Trophoblast cell (in vitro differentiated cells and primary cell): ENCODE results near the gene ARHGEF11.

Experiments used
- DNase-seq, 2 donors: peaks; one replicate each; pipeline ENCODE4 v3.0.0-alpha.2; 2016
- H2AFZ ChIP-seq: 2 replicates; pipeline ENCODE4 v1.6.1; 2013; ENCODE audit warnings: low read length, moderate library complexity, mild to moderate bottlenecking; ENCODE audit not compliant: insufficient read depth, poor library complexity
- H2AK5ac ChIP-seq: 2 replicates; pipeline ENCODE4 v1.6.1; 2013; ENCODE audit warnings: mild to moderate bottlenecking, low read length
- H2BK120ac ChIP-seq: 2 replicates; pipeline ENCODE4 v1.6.1; 2013; ENCODE audit warnings: low read length, mild to moderate bottlenecking, moderate library complexity; ENCODE audit not compliant: insufficient read depth, poor library complexity
- H2BK12ac ChIP-seq: 2 replicates; pipeline ENCODE4 v1.6.1; 2013; ENCODE audit warnings: mild to moderate bottlenecking, low read length, moderate library complexity
- H2BK5ac ChIP-seq: 2 replicates; pipeline ENCODE4 v1.6.1; 2013; ENCODE audit warnings: low read length, low read depth, moderate library complexity, mild to moderate bottlenecking; ENCODE audit not compliant: poor library complexity
- H3K14ac ChIP-seq: 2 replicates; pipeline ENCODE4 v1.6.1; 2013; ENCODE audit warnings: mild to moderate bottlenecking, low read length
- H3K18ac ChIP-seq: 2 replicates; pipeline ENCODE4 v1.6.1; 2013; ENCODE audit warnings: mild to moderate bottlenecking, low read length
- H3K23ac ChIP-seq: 2 replicates; pipeline ENCODE4 v1.6.1; 2013; ENCODE audit warnings: low read length
- H3K27ac ChIP-seq: 2 replicates; pipeline ENCODE4 v1.5.1; 2013; ENCODE audit warnings: low read depth, mild to moderate bottlenecking, inconsistent platforms, low read length, moderate library complexity
- H3K27me3 ChIP-seq: 2 replicates; pipeline ENCODE4 v1.6.1; 2013; ENCODE audit warnings: inconsistent platforms, mild to moderate bottlenecking, low read length, moderate library complexity; ENCODE audit not compliant: insufficient read depth
- H3K36me3 ChIP-seq, 2 experiments: 1 replicate in 1 of 2; 2 replicates in 1 of 2; pipeline ENCODE4 v1.6.1; 2013; ENCODE audit warnings: low read length in 2 of 2, mild to moderate bottlenecking in 2 of 2, moderate library complexity in 1 of 2; ENCODE audit not compliant: insufficient read depth in 2 of 2, control insufficient read depth in 1 of 2
- H3K4ac ChIP-seq: 2 replicates; pipeline ENCODE4 v1.6.1; 2013; ENCODE audit warnings: low read depth, mild to moderate bottlenecking, low read length, moderate library complexity
- H3K4me1 ChIP-seq, 2 experiments: 1 replicate in 1 of 2; 2 replicates in 1 of 2; pipeline ENCODE4 v1.6.1; 2013; ENCODE audit warnings: low read length in 2 of 2, mild to moderate bottlenecking in 2 of 2, moderate library complexity in 1 of 2; ENCODE audit not compliant: insufficient read depth in 2 of 2, control insufficient read depth in 1 of 2
- H3K4me2 ChIP-seq: 2 replicates; pipeline ENCODE4 v1.6.1; 2013; ENCODE audit warnings: inconsistent platforms, mild to moderate bottlenecking, low read length, moderate library complexity
- H3K4me3 ChIP-seq: 2 replicates; pipeline ENCODE4 v1.5.1; 2013; ENCODE audit warnings: mild to moderate bottlenecking, low read depth, low read length, inconsistent platforms
- H3K79me1 ChIP-seq: one replicate; pipeline ENCODE4 v1.6.1; 2013; ENCODE audit warnings: low read length
- H3K79me2 ChIP-seq: 2 replicates; pipeline ENCODE4 v1.6.1; 2013; ENCODE audit warnings: low read length, mild to moderate bottlenecking; ENCODE audit not compliant: control insufficient read depth, insufficient read depth, poor library complexity
- H3K9ac ChIP-seq: 2 replicates; pipeline ENCODE4 v1.6.1; 2013; ENCODE audit warnings: mild to moderate bottlenecking, low read length
- H3K9me3 ChIP-seq: 2 replicates; pipeline ENCODE4 v1.6.1; 2013; ENCODE audit warnings: low read depth, mild to moderate bottlenecking, control low read depth, inconsistent platforms, low read length; ENCODE audit not compliant: insufficient read depth
- H4K12ac ChIP-seq: 2 replicates; pipeline ENCODE4 v1.6.1; 2013; ENCODE audit warnings: low read depth, mild to moderate bottlenecking, low read length, moderate library complexity
- H4K8ac ChIP-seq: 2 replicates; pipeline ENCODE4 v1.6.1; 2013; ENCODE audit warnings: low read depth, mild to moderate bottlenecking, low read length, moderate library complexity
- H4K91ac ChIP-seq: one replicate; pipeline ENCODE4 v1.6.1; 2013; ENCODE audit warnings: low read depth, mild to moderate bottlenecking, low read length, moderate library complexity
- WGBS: extraction: QIAGEN DNeasy Blood & Tissue Kit; methylation state at CpG from one replicate; pipeline ENCODE4 v1.1.7; 2013; ENCODE audit warnings: missing lambda C conversion rate; ENCODE audit not compliant: insufficient read length, insufficient coverage; ENCODE audit errors: extremely low coverage; 5-methylcytosine and 5-hydroxymethylcytosine counted together

Gene ARHGEF11

DNA sequence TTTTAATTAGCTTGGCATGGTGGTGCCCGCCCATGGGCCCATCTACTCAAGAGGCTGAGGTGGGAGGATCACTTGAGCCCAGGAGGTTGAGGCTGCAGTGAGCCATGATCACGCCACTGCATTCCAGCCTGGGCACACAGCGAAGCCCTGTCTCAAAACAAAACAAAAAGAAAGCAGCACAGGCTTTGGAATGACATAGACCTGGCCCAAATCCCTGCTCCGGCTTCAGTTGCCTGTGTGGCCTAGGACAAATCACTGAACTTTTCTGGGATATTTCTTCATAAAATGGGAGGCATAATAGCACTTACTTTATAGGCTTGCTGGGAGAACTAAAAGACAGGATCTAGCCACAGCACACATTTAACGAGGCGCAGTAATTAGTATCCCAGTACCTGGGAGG is 149.6 kb downstream of the ARHGEF11 start:
- Histone ChIP-seq H3K4me1 (peaks cover 45 to 49% of the 10 kb centered on the region in 2 experiments), H3K9me3 (no peaks in the 10 kb centered on the region), H2BK12ac (peak overlapping the region; percentile 77), H3K9ac (no peak overlapping the region), H4K91ac (peak overlapping the region; percentile 62), H2AK5ac (peak overlapping the region; percentile 28), H3K36me3 (no peaks in the 10 kb centered on the region), H2AFZ (no peak overlapping the region), H2BK120ac (peak overlapping the region; percentile 38), H3K4me2 (no peak overlapping the region), H4K8ac (peak overlapping the region; percentile 50), H3K4me3 (no peak overlapping the region), H3K23ac (no peak overlapping the region), H3K27me3 (no peaks in the 10 kb centered on the region), H3K27ac (peak overlapping the region; percentile 96), H3K18ac (peak overlapping the region; percentile 66), H3K14ac (peak overlapping the region; percentile 68), H3K4ac (peak overlapping the region; percentile 44), H3K79me1 (peaks cover 48% of the 10 kb centered on the region), H4K12ac (no peak overlapping the region), H2BK5ac (peak overlapping the region; percentile 79), H3K79me2 (peaks cover 15% of the 10 kb centered on the region)
- WGBS: no CpG with 5 or more reads among the region's 6 CpGs
- DNase-seq: no peak

DNA sequence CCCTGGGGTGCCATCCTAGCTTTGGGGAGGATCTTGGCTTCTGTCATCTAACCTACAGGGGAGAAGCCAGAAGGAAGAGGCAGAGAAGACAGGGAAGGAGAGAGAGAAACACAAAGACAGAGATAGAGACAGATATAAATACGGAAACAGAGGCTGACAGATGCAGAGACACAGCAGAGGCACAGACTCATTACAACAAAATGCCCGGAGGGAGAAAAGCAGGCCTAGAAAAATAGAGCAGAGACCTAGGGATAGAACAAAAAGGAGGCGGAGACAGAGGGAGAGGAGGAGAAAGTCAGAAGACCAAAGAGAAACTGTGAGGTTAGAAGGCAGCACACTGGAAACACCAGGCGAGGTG is 150.1 kb downstream of the ARHGEF11 start:
- no peak overlapping the region for H3K23ac ChIP-seq
- H2AFZ ChIP-seq: peak overlapping the region; percentile 13
- H3K4me1 ChIP-seq: peaks cover 45 to 49% of the 10 kb centered on the region in 2 experiments
- peak overlapping the region; percentile 96 for H3K27ac ChIP-seq
- H3K4ac ChIP-seq: peak overlapping the region; percentile 56
- peak overlapping the region; percentile 95 for H2AK5ac ChIP-seq
- H2BK12ac ChIP-seq: peak overlapping the region; percentile 97
- no peak overlapping the region for H3K4me3 ChIP-seq
- peak overlapping the region; percentile 95 for H4K91ac ChIP-seq
- no peaks in the 10 kb centered on the region for H3K9me3 ChIP-seq
- no CpG with 5 or more reads among the region's 4 CpGs for WGBS
- peak overlapping the region; percentile 58 for H3K4me2 ChIP-seq
- peaks cover 15% of the 10 kb centered on the region for H3K79me2 ChIP-seq
- H3K9ac ChIP-seq: no peak overlapping the region
- no peaks in the 10 kb centered on the region for H3K27me3 ChIP-seq
- H4K8ac ChIP-seq: peak overlapping the region; percentile 78
- DNase-seq: peak; percentile 33 to 77
- H3K79me1 ChIP-seq: peaks cover 48% of the 10 kb centered on the region
- no peaks in the 10 kb centered on the region for H3K36me3 ChIP-seq
- H4K12ac ChIP-seq: peak overlapping the region; percentile 20
- H2BK120ac ChIP-seq: peak overlapping the region; percentile 87
- H3K14ac ChIP-seq: peak overlapping the region; percentile 86
- H2BK5ac ChIP-seq: peak overlapping the region; percentile 96
- peak overlapping the region; percentile 86 for H3K18ac ChIP-seq

DNA sequence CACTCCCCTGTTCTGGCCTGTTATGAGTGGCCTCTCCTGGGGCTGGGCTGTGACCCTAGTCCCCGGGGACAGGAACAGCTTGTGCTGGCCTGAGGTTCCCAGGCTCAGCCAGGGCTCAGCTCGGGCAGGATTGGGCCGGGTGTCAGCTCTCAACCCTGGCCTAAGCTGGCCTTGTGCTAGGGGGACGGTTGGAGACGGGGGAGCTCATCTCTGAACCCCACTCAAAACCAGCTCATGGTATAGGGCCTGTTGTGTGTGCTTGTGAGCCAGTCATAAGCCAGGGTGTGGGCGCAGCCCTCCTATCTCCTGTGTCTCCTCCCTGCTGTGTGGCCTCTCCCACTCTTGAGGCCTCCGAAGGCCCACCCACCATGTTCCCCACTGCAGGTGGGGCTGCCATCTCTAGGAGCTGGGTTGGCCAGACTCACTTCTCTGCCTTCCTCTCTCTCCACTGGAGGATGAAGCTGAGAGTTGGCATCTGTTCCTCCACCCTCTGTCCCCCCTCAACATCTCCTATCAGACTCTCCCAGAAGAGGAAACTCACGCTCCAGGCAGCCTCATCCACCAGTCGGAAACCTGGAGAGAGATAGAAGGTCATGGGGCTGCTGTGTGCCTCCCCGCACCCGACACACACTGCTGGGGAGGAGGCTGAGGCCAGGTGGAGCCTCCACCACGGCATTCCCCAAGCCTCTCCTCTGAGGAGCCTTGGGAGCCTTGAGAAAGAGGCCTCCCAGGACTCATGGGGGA is 150.7 kb downstream of the ARHGEF11 start:
- peaks cover 48% of the 10 kb centered on the region for H3K79me1 ChIP-seq
- H3K36me3 ChIP-seq: no peaks in the 10 kb centered on the region
- H3K4me2 ChIP-seq: peak overlapping the region; percentile 58
- H4K91ac ChIP-seq: peak overlapping the region; percentile 95
- peak overlapping the region; percentile 96 for H3K27ac ChIP-seq
- no peak overlapping the region for H3K9ac ChIP-seq
- peak overlapping the region; percentile 56 for H3K4ac ChIP-seq
- H3K9me3 ChIP-seq: no peaks in the 10 kb centered on the region
- peak overlapping the region; percentile 97 for H2BK12ac ChIP-seq
- no peak overlapping the region for H3K23ac ChIP-seq
- H2AK5ac ChIP-seq: peak overlapping the region; percentile 95
- no CpG with 5 or more reads among the region's 12 CpGs for WGBS
- no peak for DNase-seq
- peak overlapping the region; percentile 86 for H3K18ac ChIP-seq
- H3K14ac ChIP-seq: peak overlapping the region; percentile 86
- peaks cover 15% of the 10 kb centered on the region for H3K79me2 ChIP-seq
- no peak overlapping the region for H3K4me3 ChIP-seq
- H2AFZ ChIP-seq: peak overlapping the region; percentile 13
- H3K4me1 ChIP-seq: peaks cover 45 to 49% of the 10 kb centered on the region in 2 experiments
- no peaks in the 10 kb centered on the region for H3K27me3 ChIP-seq
- H4K8ac ChIP-seq: peak overlapping the region; percentile 78
- peak overlapping the region; percentile 96 for H2BK5ac ChIP-seq
- H2BK120ac ChIP-seq: peak overlapping the region; percentile 87
- H4K12ac ChIP-seq: peak overlapping the region; percentile 20

DNA sequence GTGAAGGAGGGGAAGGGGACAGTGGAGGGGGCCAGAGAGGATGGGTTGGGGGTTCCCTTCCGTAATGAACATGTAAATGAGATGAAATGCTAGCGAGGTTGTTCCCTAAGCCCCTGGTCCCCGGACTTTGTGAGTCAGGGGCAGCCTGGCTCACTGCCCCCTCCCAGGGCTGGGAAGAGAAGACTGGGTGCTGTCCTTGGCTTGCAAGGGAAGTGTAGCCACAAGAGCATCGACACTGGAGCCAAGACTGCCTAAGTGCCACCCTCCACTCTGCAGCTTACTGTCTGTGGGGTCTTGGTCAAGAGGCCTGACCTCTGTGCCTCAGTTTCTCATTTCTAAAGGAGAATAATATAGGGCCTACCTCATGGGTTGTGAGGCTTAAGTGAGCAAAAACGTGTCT is 151.5 kb downstream of the ARHGEF11 start:
- Histone ChIP-seq H3K14ac (peak overlapping the region; percentile 79), H3K4me3 (peak overlapping the region; percentile 72), H3K27me3 (no peaks in the 10 kb centered on the region), H3K9ac (peak overlapping the region; percentile 54), H3K9me3 (no peaks in the 10 kb centered on the region), H4K8ac (peak overlapping the region; percentile 69), H3K4ac (no peak overlapping the region), H3K36me3 (no peaks in the 10 kb centered on the region), H3K23ac (no peak overlapping the region), H3K18ac (peak overlapping the region; percentile 72), H4K91ac (peak overlapping the region; percentile 82), H2BK120ac (peak overlapping the region; percentile 6), H3K4me2 (peak overlapping the region; percentile 58), H3K79me2 (peaks cover 15% of the 10 kb centered on the region), H3K27ac (peak overlapping the region; percentile 96), H3K79me1 (peaks cover 48% of the 10 kb centered on the region), H2AFZ (no peak overlapping the region), H4K12ac (no peak overlapping the region), H3K4me1 (peaks cover 45 to 49% of the 10 kb centered on the region in 2 experiments), H2BK12ac (peak overlapping the region; percentile 47), H2BK5ac (peak overlapping the region; percentile 96), H2AK5ac (no peak overlapping the region)
- no CpG with 5 or more reads among the region's 5 CpGs for WGBS
- no peak for DNase-seq
